Stimulated activated effector memory CD8-positive, alpha-beta T cell treated with anti-CD3 and anti-CD28 coated beads, Interleukin-12 subunit alpha, Interleukin-12 subunit beta, amount 100 ng/mL, for 72 hours (primary cell): ENCODE measurements around the gene THEMIS2.
"Not testable (repeated sequence)": the region's sequence is repeated elsewhere in the genome, so short reads cannot be mapped to it uniquely, and the experiment has no call there.

Experiments used
- ATAC-seq: fragments of 150-1000 bp; cut with Tn5 transposase; 2 replicates; pipeline ENCODE4 v1.10.0; 2021
- DNase-seq, 2 donors: peaks; one replicate each; pipeline ENCODE4 v3.0.0; 2021 to 2022; ENCODE audit warnings: low spot score in 2 of 2
- H3K27ac Mint-ChIP-seq: one replicate; pipeline ENCODE4 v1.8.0; 2022; ENCODE audit warnings: mild to moderate bottlenecking, mixed read lengths
- H3K36me3 Mint-ChIP-seq: one replicate; pipeline ENCODE4 v1.8.0; 2022; ENCODE audit warnings: mild to moderate bottlenecking, mixed read lengths
- H3K4me1 Mint-ChIP-seq: one replicate; pipeline ENCODE4 v1.8.0; 2022; ENCODE audit warnings: mixed read lengths
- H3K4me3 Mint-ChIP-seq: one replicate; pipeline ENCODE4 v1.8.0; 2022; ENCODE audit warnings: mild to moderate bottlenecking, mixed read lengths
- H3K9me3 Mint-ChIP-seq: one replicate; pipeline ENCODE4 v1.8.0; 2022; ENCODE audit warnings: mixed read lengths

THEMIS2 gene

GRCh38 chr1:27858072-27858948 is 14.0 kb upstream of the THEMIS2 start:
- H3K9me3 Mint-ChIP-seq = no peaks in the 10 kb centered on the region
- no peak overlapping the region for H3K4me3 Mint-ChIP-seq

GRCh38 chr1:27858949-27859576 is 13.3 kb upstream of the THEMIS2 start:
- no peak overlapping the region for H3K4me3 Mint-ChIP-seq
- H3K27ac Mint-ChIP-seq = peak overlapping the region; percentile 44
- peaks cover 10% of the 10 kb centered on the region for H3K4me1 Mint-ChIP-seq
- H3K36me3 Mint-ChIP-seq = no peaks in the 10 kb centered on the region
- no peak for DNase-seq
- ATAC-seq = no peak
- H3K9me3 Mint-ChIP-seq = no peaks in the 10 kb centered on the region

More at GRCh38 chr1:27858072-27858948, 14.0 kb upstream of the THEMIS2 start:
- peak; percentile 77 to 92 for DNase-seq
- Mint-ChIP-seq H3K4me1 (peaks cover 7% of the 10 kb centered on the region), H3K36me3 (no peaks in the 10 kb centered on the region), H3K27ac (peak overlapping the region; percentile 44)
- ATAC-seq = peak; percentile 95

DNA sequence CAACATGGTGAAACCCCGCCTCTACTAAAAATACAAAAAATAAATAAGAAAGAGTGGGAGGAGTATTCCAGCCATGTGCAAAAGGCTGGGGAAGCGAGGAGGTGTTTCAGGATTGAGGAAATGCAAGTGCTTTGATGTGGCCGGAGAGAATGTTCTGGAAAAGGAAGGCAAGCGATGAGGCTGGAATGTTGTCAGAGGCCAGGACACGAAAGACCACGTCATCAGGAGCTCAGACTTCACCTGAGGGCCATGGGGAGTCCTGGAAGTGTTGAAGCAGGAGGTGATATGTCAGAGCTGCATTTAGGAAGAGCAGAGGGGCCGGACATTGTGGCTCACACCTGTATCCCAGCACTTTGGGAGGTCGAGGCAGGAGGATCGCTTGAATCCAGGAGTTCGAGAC is 10.9 kb upstream of the THEMIS2 start:
- Mint-ChIP-seq H3K9me3 (no peaks in the 10 kb centered on the region), H3K4me3 (no peak overlapping the region), H3K4me1 (peaks cover 14% of the 10 kb centered on the region), H3K36me3 (no peaks in the 10 kb centered on the region), H3K27ac (peak overlapping the region; percentile 77)
- ATAC-seq = no peak
- no peak for DNase-seq

GRCh38 chr1:27862004-27862403 is 10.3 kb upstream of the THEMIS2 start:
- DNase-seq (no peak), ATAC-seq (no peak)
- no peaks in the 10 kb centered on the region for H3K36me3 Mint-ChIP-seq
- H3K27ac Mint-ChIP-seq = peak overlapping the region; percentile 77
- H3K4me1 Mint-ChIP-seq = peaks cover 14% of the 10 kb centered on the region
- H3K4me3 Mint-ChIP-seq = no peak overlapping the region
- no peaks in the 10 kb centered on the region for H3K9me3 Mint-ChIP-seq

GRCh38 chr1:27862671-27863537 is 9.4 kb upstream of the THEMIS2 start:
- H3K36me3 Mint-ChIP-seq = no peaks in the 10 kb centered on the region
- H3K4me1 Mint-ChIP-seq = peaks cover 14% of the 10 kb centered on the region
- no peaks in the 10 kb centered on the region for H3K9me3 Mint-ChIP-seq
- no peak overlapping the region for H3K27ac Mint-ChIP-seq
- peak; percentile 40 for ATAC-seq
- DNase-seq = no peak
- H3K4me3 Mint-ChIP-seq = no peak overlapping the region

DNA sequence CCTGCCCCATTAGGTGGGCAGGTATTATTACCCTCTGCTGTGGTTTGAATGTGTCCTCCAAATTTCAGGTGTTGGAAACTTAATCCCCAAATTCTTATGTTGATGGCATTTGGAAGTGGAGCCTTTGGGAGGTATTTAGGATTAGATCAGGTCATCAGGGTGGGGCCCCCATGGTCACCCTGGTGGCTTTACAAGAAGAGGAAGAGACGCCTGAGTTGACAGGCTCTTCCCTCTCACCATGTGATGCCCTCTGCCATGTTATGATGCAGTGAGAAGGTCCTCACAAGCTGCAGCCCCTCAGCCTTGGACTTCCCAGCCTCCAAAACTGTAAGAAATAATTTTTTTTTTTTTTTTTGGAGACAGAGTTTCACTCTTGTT is 8.8 kb upstream of the THEMIS2 start:
- no peak overlapping the region for H3K4me3 Mint-ChIP-seq
- H3K4me1 Mint-ChIP-seq = peaks cover 14% of the 10 kb centered on the region

GRCh38 chr1:27864264-27864895 is 8.0 kb upstream of the THEMIS2 start:
- Mint-ChIP-seq H3K9me3 (no peaks in the 10 kb centered on the region), H3K27ac (peak overlapping the region; percentile 62), H3K4me3 (no peak overlapping the region), H3K36me3 (no peaks in the 10 kb centered on the region), H3K4me1 (peaks cover 22% of the 10 kb centered on the region)
- ATAC-seq = peak; percentile 42
- DNase-seq = no peak

More for the DNA sequence above, 8.8 kb upstream of the THEMIS2 start:
- ATAC-seq (no peak), DNase-seq (no peak)
- Mint-ChIP-seq H3K36me3 (no peaks in the 10 kb centered on the region), H3K27ac (no peak overlapping the region), H3K9me3 (no peaks in the 10 kb centered on the region)

DNA sequence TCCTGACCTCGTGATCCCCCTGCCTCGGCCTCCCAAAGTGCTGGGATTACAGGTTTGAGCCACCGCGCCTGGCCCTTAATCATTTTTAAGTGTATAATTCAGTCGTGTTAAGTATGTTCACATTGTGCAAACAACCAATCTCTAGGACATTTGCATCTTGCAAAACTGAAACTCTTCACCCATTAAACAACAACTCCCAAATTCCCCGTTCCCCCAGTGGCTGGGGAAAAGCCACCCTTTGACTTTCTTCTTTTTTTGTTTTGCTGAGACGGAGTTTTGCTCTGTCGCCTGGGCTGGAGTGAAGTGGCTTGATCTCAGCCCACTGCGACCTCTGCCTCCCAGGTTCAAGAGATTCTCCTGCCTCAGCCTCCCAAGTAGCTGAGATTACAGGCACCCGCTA is 6.5 kb upstream of the THEMIS2 start:
- peaks cover 27% of the 10 kb centered on the region for H3K4me1 Mint-ChIP-seq
- no peak overlapping the region for H3K4me3 Mint-ChIP-seq
- H3K27ac Mint-ChIP-seq = no peak overlapping the region

DNA sequence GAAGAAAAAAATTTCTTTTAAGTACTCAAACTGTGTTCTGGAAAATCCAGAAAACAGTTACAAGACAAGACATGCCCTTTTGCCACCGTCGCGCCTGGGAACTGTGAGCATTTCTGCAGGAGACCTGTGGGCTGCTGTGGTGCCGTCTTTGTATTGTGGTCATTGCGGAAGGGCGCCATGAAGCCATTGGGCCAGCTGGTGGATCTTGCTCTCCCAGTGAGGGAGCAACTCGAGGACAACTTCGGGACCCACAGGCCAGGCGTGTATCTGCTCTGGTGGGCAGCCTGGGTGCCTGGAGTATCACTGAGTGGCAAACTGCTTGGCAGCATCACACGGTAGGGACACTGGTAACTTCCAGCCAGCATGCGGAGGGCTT is 3.8 kb upstream of the THEMIS2 start:
- peaks cover 31% of the 10 kb centered on the region for H3K4me1 Mint-ChIP-seq
- H3K4me3 Mint-ChIP-seq = peak overlapping the region; percentile 73
- no peaks in the 10 kb centered on the region for H3K36me3 Mint-ChIP-seq
- no peaks in the 10 kb centered on the region for H3K9me3 Mint-ChIP-seq
- ATAC-seq = no peak
- H3K27ac Mint-ChIP-seq = peak overlapping the region; percentile 96
- DNase-seq = no peak

More for the DNA sequence above, 6.5 kb upstream of the THEMIS2 start:
- ATAC-seq (no peak), DNase-seq (no peak)
- no peaks in the 10 kb centered on the region for H3K9me3 Mint-ChIP-seq
- H3K36me3 Mint-ChIP-seq = no peaks in the 10 kb centered on the region

DNA sequence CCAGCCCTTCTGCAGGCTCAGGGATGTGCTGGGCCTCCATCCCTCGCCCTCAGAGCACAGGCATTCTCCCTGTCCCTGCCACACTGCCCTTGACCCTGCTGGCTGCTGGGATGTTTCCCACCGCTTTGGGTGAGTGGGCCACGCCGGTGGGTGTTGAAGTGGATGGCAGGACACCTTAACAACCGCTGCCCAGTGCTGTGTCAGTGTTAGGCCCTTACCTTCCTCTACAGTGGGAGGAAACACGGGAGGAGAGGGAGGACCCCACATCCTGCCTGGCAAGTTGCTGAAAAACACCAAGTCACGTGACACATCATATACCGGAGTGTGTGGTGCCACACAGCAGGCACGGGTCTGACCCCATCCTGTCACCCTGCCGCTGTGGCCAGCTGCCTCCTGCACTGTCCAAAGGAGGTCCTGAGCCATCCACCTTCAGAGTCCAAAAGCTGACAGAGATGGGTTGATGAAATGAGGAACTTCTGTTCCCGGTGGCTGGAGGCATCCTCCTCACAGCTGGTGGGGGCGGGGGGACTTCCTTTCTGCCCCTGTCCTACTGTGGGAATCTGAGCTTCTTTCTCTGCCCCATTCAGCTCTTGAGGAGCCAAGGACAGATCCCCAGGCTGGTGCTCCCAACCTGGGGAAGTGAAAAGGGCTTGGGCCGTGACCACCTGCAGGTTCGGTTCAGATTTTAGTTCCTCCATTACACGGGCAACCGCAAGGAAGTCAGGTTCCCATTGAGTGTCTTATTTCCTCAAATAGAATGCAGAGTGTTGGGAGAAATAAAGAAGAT is 3.2 kb upstream of the THEMIS2 start:
- peak overlapping the region; percentile 96 for H3K27ac Mint-ChIP-seq
- H3K36me3 Mint-ChIP-seq = no peaks in the 10 kb centered on the region
- peak overlapping the region; percentile 73 for H3K4me3 Mint-ChIP-seq
- DNase-seq = peak; percentile 44 to 79
- H3K9me3 Mint-ChIP-seq = no peaks in the 10 kb centered on the region
- peaks cover 31% of the 10 kb centered on the region for H3K4me1 Mint-ChIP-seq
- peak; percentile 80 for ATAC-seq

GRCh38 chr1:27869719-27870085 is 2.6 kb upstream of the THEMIS2 start:
- ATAC-seq (no peak), DNase-seq (no peak)
- Mint-ChIP-seq H3K4me1 (peaks cover 28% of the 10 kb centered on the region), H3K4me3 (peak overlapping the region; percentile 73), H3K9me3 (no peaks in the 10 kb centered on the region), H3K27ac (peak overlapping the region; percentile 96), H3K36me3 (no peaks in the 10 kb centered on the region)

DNA sequence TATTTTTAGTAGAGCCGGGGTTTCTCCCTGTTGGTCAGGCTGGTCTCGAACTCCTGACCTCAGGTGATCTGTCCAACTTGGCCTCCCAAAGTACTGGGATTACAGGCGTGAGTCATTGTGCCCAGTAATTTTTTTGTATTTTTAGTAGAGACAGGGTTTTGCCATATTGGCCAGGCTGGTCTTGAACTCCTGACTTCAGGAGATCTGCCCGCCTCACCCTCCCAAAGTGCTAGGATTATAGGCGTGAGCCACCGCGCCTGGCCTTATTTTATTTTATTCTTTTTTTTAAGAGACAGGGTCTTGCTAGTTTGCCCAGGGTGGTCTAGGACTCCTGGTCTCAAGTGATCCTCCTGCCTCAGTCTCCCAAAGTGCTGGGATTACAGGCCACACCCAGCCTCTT is 1.3 kb upstream of the THEMIS2 start:
- H3K27ac Mint-ChIP-seq, H3K4me3 Mint-ChIP-seq, ATAC-seq, H3K9me3 Mint-ChIP-seq, DNase-seq, H3K36me3 Mint-ChIP-seq: not testable (repeated sequence)
- peaks cover 30% of the 10 kb centered on the region for H3K4me1 Mint-ChIP-seq

DNA sequence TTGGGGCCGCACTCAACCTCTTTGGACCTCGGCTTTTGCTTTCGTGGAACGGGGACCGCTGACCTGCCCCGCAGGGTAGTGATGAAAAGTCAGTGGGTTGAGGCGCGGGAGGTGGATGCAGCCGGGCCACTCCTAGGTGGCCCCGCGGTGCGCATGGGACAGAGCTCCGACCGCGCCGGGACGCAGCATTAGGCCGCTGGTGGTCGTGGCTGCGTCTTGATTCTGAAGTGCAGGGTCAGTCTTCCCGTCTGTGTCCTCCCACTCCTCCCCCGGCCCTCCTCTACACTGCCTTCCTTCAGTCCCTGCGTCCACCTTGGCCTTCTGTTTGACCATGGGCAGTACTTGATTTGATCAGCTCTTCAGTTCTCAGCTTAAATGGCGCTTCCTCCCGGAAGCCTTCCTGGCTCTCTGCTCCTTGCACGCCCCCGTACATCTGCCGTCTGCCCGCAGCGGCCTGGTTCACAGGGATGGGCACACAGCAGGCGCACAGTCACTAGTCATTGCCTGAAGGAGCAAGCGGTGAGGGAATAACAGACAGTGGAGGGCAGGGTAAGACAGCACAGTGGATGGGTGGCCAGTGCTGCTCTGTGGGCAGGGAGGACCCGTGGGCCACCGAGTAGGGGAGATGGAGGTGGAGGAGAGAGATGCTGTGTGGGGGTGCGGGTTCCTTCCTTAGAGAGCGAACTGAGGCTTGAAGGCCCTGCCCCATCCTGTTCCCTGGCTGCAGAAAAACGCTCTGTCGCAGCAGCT is 633 bp downstream of the THEMIS2 start:
- peak overlapping the region; percentile 92 for H3K4me3 Mint-ChIP-seq
- peaks cover 7% of the 10 kb centered on the region for H3K36me3 Mint-ChIP-seq
- ATAC-seq (peak; percentile 55), DNase-seq (no peak)
- H3K27ac Mint-ChIP-seq = peak overlapping the region; percentile 77
- H3K4me1 Mint-ChIP-seq = peaks cover 39% of the 10 kb centered on the region
- no peaks in the 10 kb centered on the region for H3K9me3 Mint-ChIP-seq
